Measurements from ENCODE around the gene HILPDA.
"Not testable (repeated sequence)": the region's sequence is repeated elsewhere in the genome, so short reads cannot be mapped to it uniquely, and the experiment has no call there.

- not testable (repeated sequence) for TF ChIP-seq CTCF (IDR thresholded peaks at IDR 0.05; ENCODE audit: insufficient read depth, low read length); POLR2AphosphoS5 (IDR thresholded peaks at IDR 0.05; ENCODE audit: low read depth)
These were observed 8.3 kb downstream of the HILPDA start for GRCh38 chr7:128463933-128464332.
